ENCODE data around the gene LRRC45.
A peak's percentile ranks its signal among the peaks of the same experiment; 100 is the strongest.
"Not testable (repeated sequence)": the region's sequence is repeated elsewhere in the genome, so short reads cannot be mapped to it uniquely, and the experiment has no call there.

Gene LRRC45

DNA sequence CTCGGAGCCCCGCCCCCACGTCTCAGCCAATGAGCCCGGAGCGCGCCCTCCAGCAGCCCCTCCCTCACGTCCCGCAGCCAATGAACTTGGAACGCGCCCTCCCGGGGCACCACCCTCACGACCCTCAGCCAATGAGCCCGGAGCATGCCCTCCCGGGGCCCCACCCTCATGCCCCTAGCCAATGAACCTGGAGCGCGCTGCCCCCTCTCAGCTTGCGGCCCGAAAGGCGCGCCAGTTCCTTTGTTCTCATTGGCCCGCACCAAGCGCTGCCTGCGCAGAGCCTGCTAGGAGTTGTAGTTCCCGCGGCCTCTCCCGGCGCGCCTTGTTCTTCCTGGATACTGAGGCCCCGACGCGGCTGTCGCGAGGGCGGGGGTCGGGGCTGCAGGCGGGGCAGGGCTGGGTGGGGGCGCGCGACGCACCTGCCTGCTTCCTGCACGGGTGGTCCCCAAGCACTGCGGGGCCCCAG lies at the start of gene LRRC45:
Gene LRRC45 (plus strand): TSS at position 325 of the 466 bp plus-strand sequence. CDS start 339 bp downstream, outside the sequence.
- FAIRE-seq = peak; percentile 95

- FAIRE-seq = no peak
These were observed 49.7 kb upstream of the LRRC45 start for GRCh38 chr17:81973432-81973831.

- FAIRE-seq = no peak
These were observed 46.5 kb upstream of the LRRC45 start for GRCh38 chr17:81976332-81977210.

GRCh38 chr17:81977211-81977808 lies 45.8 kb upstream of the LRRC45 start, which contains the start of gene ASPSCR1:
TSS of gene ASPSCR1 (plus strand) at chr17:81977629. CDS start at chr17:81977647, 18 bp downstream.
- no peak for FAIRE-seq

- FAIRE-seq = no peak
These were observed 44.4 kb upstream of the LRRC45 start for GRCh38 chr17:81978524-81979298.

DNA sequence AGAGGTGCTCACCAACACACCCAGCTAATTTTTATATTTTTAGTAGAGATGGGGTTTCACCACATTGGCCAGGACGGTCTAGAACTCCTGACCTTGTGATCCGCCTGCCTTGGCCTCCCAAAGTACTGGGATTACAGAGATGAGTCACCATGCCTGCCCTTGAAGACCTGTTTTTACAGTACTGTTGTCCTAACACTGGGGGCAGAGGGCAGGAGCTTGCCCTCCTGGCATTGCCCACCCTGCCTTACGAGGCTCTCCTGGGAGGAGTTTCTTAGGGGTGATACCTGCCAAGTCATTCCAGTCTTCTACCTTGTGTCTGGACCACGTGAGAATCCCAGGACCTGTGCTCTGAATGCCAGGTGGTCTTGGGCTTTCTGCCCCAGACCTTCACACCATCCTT lies 43.0 kb upstream of the LRRC45 start:
- no peak for FAIRE-seq

GRCh38 chr17:81980707-81981343 lies 42.3 kb upstream of the LRRC45 start:
- no peak for FAIRE-seq

GRCh38 chr17:81981511-81981910 lies 41.6 kb upstream of the LRRC45 start:
- not testable (repeated sequence) for FAIRE-seq

DNA sequence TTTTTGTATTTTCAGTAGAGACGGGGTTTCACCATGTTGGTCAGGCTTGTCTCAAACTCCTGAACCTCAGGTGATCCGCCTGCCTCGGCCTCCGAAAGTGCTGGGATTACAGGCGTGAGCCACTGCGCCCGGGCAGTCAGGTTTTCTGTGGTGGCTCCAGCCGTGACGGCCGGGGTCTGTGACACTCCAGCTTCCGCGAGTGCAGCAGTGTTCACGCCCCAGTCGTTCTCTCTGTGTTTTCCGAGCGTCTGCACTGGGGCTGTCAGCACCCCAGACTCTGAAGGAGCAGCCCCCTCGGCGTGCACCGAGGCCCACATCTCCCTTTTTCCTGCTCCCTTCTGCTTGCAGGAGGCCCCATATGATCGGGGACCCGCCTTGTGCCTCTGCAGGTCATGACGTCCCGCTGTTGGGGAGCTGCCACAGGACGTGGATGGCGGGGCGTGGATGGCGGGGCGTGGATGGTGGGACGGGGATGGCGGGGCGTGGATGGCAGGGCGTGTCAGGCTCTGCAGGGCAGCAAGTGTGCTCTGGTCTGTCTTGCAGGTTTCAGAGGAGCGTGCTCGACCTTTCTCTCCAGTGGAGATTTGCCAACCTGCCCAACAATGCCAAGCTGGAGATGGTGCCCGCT lies 40.0 kb upstream of the LRRC45 start:
- FAIRE-seq = no peak

- FAIRE-seq = no peak
These were observed 39.3 kb upstream of the LRRC45 start for GRCh38 chr17:81983639-81984373.

DNA sequence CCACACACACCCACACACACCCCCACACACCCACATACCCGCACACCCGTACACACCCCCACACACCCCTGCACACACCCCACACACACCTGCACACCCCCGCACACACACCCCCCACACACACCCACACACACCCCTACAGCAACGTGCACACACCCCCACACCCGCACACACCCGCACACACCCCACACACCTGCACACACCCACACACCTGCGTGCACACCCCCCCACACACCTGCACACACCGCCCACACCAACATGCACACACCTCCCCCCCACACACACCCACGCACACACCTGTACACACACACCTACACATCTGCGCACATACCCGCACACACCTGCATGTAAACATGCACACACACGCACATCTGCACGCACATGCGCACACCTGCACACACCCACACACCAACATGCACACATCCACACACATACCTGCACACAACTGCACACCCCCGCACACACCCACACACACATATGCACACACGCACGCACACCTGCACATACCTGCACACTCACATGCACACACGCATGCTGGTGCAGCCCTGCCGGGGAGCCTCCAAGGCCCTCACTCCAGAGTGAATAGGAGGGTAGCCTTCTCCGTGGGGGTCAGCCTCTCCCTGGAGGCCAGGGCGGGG lies 38.2 kb upstream of the LRRC45 start:
- FAIRE-seq = no peak

DNA sequence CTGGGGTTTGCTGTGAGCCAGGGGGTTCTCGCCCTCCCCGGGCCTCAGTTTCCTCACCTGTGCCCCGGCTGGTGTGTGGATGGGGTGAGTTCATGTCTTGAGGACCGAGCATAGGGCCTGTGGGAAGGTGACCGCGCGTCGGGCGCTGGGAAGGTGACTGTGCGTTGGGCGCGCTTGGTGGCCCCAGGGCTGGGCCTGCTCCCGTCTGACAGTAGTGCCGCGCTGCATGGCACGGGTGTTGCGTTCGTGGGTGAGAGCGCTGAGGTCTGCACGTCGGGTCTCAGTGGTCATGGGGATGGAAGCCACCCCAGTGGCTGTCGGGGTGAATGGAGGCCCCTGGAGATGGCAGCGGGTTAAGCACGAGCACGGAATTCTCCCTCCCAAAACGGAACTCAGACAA lies 36.5 kb upstream of the LRRC45 start:
- FAIRE-seq = no peak

GRCh38 chr17:81987161-81987770 lies 35.8 kb upstream of the LRRC45 start:
- FAIRE-seq = no peak

GRCh38 chr17:81990836-81991683 lies 32.0 kb upstream of the LRRC45 start:
- FAIRE-seq = no peak

DNA sequence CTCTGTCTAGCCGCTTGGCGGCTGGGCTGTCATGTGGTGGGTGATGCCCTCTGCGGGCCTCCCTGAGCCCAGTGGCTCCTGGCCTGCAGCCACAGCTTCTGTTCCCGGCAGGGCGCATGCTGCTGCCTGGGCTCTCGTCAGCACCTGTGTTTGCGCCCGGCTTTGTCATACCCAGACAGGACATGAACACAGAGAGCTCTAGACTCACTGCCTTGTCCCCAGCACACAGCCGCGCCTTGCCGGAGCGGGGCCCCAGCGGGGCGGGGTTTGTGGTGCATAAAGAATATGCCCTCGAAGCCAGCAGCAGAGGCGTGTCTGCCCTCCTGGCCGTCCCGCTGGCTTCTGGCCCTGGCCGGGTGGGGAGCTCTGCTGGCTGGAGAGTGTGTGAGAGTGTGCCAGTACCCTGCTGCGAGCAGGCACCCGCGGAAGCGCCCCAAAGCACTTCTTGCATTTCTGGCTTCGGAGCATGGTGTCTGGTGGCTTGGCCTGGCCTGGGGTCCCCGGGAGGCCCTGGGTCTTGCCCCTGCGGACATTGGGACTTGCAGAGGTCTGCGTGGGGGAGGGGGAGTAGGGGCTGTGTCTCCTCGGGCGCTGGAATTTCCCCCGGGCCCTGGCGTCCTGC lies 31.3 kb upstream of the LRRC45 start:
- no peak for FAIRE-seq

DNA sequence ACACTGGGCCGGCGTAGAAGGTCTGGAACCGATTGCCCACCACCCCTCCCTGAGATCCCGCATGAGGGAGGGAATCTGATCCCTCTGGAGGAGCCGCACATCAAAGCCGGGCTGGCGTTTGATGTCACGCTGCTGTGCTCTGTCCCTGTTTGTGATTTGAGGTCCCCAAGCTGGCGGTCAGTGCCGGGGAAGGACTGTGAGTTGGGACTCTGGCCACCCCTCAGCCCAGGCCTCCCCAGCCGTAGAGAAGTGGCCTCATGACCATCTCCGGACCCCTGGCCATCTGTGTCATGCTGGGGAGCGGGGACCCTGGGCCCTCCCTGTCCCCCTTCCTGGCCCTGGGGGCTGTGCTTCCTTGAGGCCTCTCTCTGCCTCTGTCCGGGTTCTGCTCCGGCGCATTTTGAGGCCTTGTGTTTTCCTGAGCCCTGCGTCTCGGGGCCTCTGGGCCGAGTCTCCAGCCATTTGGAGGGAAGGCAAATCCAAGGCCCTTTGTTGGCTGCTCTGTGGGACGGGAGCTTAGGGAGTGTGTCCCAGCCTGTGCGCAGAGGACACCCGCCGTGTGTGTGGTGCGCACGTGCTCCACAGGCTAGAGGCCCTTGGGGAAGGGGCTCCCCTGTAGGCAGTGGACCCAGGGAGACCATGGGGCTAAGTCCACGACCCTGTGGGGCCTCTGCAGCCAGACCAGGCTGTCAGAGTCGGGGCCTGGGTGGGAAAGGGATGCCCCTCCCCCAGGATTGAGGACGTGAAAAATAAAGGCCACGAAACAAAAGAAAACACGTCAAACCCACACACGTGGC lies 30.6 kb upstream of the LRRC45 start:
- FAIRE-seq = no peak

DNA sequence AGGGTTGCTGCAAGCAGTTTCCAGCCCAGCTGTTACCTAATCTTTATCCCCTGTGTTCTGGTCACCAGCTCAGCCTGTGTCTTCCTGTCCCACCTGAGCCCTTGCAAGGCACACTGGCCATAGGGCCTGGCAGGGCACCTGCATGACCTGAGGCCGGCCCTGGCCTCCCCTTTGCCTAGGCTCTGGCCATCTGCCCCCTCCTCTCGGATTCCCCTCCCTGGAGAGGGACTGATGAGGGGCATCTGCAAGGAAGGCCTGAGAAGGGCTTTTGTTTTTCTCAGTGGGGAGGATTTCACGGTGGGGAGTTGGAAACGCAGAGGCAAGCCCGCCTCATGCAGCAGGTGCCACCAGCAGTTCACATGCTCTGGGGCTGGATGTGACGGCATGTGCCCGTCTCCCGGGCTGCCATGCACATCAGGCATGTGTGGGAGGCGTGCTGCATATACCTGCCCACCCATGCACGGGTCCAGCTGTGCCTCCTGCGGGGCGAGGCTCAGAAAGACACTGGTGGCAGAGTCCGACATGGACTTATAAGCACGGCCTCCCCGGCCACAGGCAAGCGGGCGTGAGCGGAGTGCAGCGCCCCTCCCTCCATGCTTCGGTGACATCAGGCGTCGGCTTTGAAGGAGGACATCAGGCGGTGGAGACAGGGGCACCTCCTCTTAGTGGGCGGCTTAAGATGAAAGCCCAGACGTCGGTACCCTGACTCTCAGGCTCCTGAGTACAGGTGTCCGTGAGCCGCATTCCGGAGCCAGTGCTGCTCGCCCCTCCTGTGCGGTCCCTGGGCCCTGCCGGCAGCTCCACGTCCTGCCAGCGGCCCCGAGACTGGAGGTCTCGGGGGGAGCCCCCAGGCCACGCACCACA lies 29.1 kb upstream of the LRRC45 start:
- FAIRE-seq = no peak
